Measurements from ENCODE around the gene NRSN2.

NRSN2 gene

GRCh38 chr20:400454-401275, 53.8 kb downstream of the NRSN2 start:
- no peak for DNase-seq

GRCh38 chr20:401682-402495, 55.0 kb downstream of the NRSN2 start:
- no peak for DNase-seq

GRCh38 chr20:402496-402885, 55.6 kb downstream of the NRSN2 start:
- no peak for DNase-seq

- no peak for DNase-seq
Observed at GRCh38 chr20:402898-403581, 56.1 kb downstream of the NRSN2 start.

- DNase-seq = no peak
Observed at GRCh38 chr20:403582-403957, 56.7 kb downstream of the NRSN2 start.

GRCh38 chr20:404088-404487, 57.2 kb downstream of the NRSN2 start:
- DNase-seq = no peak
